Measurements from ENCODE around the gene MAPK6.
"Not testable (repeated sequence)": the region's sequence is repeated elsewhere in the genome, so short reads cannot be mapped to it uniquely, and the experiment has no call there.

MAPK6 gene

DNA sequence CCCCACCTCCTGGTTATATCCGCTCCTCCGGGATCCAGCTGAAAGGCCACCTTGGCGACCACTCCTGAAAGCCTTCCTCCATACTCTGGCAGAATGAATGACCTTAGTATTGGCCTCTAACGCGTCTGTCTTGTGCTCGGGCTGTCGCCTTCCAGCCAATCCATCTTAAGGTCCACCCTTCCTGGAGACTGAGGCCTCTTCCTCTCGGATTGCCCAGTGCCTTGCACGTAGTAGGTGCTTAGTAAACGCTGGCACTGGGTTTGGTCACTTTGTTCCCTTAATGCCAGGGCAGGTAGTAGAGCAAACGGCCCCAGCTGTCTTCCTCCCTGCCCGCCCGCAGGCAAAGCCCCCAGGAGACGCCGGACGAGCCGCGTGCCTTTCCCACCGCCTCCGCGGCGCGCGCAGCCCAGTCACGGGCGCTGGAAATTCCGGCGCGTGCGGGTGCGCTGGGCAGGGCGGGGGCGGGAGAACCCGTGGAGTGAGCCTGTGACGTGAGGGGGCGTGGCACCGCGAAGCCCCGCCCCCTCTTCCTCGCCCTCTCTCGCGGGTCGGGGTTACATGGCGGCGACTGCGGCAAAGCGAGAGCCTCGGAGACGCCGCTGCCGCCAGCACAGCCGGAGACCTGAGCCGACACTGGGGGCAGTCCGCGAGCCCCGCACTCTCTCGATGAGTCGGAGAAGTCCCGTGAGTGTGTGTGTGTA, at the start of gene MAPK6:
Gene MAPK6 (plus strand): TSS at position 527 of the 701 bp plus-strand sequence. CDS start 27,242 bp downstream, outside the sequence.
- peak; percentile 85 for DNase-seq

- DNase-seq = no peak
Observed at GRCh38 chr15:51969728-51970127, 49.3 kb upstream of the MAPK6 start.

DNA sequence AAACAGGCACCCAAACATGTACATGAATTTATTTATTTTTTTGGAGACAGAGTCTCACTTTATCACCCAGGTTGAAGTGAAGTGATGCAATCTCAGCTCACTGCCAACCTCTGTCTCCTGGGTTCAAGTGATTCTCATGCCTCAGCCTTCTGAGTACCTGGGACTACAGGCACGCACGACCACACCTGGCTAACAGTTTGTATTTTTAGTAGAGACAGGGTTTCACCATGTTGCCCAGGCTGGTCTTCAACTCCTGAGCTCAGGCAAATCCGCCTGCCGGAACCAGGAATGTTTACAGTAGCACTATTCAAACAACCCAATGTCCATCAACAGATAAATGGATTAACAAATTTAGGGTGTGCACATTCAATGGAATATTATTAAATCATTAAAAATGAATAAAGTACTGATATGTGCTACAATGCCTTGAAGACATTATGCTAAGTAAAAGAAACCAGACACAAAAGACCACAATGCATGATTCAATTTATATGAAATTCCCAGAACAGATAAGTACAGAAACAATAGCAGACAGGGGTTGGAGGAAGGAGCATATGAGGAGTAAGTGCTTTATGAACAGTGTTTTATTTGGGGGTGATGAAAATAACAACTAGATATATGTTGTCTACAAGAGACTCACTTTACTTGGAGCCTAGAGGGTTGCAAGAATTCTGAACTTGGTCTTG, 48.7 kb upstream of the MAPK6 start:
- DNase-seq = no peak

- no peak for DNase-seq
Observed at GRCh38 chr15:51971032-51971374, 48.0 kb upstream of the MAPK6 start.

GRCh38 chr15:51971375-51972133, 47.5 kb upstream of the MAPK6 start, which contains the start of gene LEO1:
LEO1 (minus strand) TSS chr15:51971778; CDS start chr15:51971745, 33 bp downstream.
- DNase-seq = peak; percentile 95

GRCh38 chr15:51973220-51973619, 45.8 kb upstream of the MAPK6 start:
- no peak for DNase-seq

- no peak for DNase-seq
Observed at GRCh38 chr15:51973775-51974174, 45.2 kb upstream of the MAPK6 start.

GRCh38 chr15:51982013-51982769, 36.8 kb upstream of the MAPK6 start:
- no peak for DNase-seq

DNA sequence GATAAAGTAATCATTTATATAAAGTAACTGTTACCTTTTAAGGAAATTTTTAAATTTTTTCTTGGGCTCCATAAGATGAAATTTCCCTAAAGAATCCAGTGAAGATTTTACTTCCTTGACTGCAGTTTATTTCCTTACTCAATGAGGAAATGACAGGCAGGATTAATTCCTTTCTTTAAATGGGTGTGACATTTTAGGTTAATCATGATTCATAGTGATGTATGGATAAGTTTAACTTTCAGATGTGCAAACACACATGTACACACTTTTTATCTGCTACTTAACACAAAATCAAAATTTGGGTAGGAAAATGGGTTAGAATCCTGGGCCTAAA, 36.3 kb upstream of the MAPK6 start:
- DNase-seq = no peak

- DNase-seq = no peak
Observed at GRCh38 chr15:51991141-51991540, 27.9 kb upstream of the MAPK6 start.

GRCh38 chr15:51992953-51993352, 26.1 kb upstream of the MAPK6 start:
- DNase-seq = no peak

DNA sequence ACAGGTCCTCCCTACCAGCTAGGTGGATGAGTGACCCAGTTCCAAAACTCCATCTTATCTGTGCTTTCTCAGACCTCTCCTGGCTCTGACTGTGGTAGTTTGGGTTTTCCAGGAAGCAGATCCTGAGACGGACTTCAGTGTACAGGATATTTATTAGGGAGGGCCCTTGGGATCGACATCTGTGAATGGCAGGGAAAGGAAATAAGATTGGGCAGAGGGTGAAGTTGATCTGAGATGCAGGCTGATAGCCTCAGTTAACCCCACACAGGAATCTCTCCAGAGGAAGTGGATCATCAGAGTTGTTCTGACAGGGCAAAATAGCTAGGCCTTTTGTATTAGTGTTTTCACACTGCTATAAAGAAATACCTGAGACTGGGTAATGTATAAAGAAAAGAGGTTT, 16.7 kb upstream of the MAPK6 start:
- no peak for DNase-seq

DNA sequence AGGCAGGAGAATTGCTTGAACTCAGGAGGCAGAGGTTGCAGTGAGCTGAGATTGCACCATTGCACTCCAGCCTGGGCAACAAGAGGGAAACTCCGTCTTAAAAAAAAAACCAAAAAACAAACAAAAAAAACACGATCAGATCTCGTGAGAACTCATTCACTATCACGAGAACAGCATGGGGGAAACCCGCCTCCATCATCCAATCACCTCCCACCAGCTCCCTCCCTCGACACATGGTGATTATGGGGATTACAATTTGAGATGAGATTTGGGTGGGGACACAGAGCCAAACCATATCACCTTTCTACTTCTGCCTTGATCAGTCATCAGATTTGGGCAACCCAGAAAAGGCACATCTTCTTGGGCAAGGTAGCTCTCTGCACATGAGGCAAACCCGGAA, 15.9 kb upstream of the MAPK6 start:
- DNase-seq = not testable (repeated sequence)

DNA sequence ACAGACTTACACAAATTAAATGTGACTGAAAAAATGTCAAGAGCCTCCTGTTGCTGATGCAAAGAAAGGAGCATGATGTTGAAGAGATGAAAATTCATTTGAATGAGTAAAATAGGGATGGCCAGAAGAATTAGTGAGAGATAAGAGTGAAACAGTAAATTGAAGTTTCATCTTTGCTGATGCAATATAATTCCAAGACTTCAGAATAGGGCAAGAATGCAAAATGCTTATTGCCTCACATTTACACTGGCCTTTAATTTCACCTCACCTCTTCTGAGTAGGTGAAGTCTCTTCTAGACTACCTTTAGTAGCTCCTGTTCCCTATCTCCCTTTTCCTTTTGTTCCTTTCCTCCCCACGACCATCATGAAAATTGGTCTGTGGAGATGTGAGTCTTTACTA, 15.3 kb upstream of the MAPK6 start:
- DNase-seq = no peak

DNA sequence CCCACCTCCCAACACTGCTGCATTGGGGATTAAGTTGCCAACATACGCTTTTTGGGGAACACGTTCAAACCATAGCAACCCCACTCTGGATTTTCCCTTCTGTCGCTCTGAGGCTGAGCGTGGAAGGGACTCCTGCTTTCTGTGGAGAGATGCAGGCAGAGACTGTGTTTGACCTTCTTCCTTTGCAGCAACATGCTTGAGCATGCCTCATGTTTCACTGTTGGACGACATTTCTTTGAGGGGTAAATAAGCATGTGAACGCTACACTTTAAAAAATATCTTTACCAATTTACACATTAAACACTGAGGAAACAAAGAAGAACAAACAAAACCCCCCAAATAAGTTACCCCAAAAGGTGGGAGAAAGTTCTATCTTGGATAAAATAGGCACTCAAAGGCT, 14.2 kb upstream of the MAPK6 start:
- DNase-seq = no peak

- no peak for DNase-seq
Observed at GRCh38 chr15:52005748-52006701, 13.0 kb upstream of the MAPK6 start.

DNA sequence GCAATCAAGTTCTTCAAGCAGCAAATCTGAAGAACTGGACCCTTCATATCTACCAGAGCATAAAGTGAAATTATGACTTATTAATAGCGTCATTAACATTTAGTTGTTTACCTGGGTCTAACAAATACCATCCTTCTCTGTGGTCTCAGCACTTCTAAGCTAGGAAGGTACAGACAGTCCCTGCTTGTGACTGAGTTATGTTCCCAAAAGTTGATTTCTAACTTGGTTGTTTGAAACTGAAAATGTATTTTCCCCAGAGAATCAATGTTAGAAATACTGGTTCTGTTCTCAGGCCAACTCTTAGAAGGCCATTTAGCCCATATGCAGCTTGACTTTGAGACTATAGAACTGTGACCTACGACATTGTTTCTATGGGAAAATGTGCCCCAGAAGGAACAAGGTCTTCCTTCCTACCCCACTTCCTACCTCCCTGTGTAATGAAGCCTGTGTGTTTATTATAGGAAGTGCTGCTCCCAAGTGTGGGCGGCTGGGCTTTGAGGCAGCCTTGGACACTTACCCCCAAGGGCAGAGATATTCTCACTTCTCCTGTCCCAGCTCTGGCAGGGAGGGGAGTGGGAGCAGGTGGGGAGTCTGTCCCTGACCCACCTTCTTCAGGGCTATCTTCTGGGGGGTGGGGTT, 12.2 kb upstream of the MAPK6 start:
- DNase-seq = no peak

GRCh38 chr15:52008359-52008697, 10.7 kb upstream of the MAPK6 start:
- DNase-seq = no peak

GRCh38 chr15:52008698-52009434, 10.2 kb upstream of the MAPK6 start:
- DNase-seq = peak; percentile 35

DNA sequence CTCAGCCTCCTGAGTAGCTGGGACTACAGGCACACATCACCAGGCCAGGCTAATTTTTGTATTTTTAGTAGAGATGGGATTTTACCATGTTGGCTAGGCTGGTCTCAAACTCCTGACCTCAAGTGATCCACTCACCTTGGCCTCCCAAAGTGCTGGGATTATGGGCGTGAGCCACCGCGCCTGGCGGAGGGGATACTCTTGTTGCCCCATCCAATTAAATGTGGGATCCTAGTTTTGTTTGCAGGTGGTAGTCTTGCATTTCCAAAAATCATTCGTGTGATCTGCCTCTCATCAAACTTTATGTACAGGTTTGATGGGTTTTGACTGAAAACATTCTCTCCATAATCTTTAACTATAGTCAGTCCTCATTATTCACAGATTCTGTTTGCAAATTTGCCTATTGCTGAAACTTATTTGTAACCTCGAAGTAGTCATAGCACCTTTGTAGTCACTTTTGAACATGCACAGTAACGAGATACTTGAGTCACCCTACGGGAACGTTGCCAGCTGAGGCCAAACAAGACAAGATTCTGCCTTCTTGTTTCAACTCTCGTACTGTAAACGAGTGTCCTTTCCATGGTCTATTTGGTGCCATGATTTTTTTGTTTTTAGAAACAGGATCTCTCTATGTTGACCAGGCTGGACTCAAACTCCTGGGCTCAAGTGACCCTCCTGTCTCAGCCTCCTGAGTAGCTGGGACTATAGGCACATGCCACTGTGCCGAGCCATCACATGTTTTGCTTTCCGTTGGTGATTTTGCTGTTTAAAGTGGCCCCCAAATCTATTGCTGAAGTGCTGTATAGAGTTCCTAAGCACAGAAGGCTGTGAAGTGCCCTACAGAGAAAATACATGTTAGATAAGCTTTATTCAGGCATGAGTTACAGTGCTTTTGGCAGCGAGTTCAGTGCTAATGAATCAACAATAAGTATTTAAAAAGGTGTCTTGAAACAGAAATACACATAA, 8.1 kb upstream of the MAPK6 start:
- peak; percentile 55 for DNase-seq

All from NCI-H345 (cell line).